A549 (cell line): ENCODE data around the gene ARHGAP22.

Source experiments
- CHD4 ChIP-seq: fragments of 200-600 bp; sonication (generic); IDR thresholded peaks from 2 replicates; pipeline ENCODE4 v1.6.1; 2016; ENCODE audit warnings: antibody characterized with exemption, mild to moderate bottlenecking, borderline replicate concordance
- CTCF ChIP-seq: fragments of >200 bp; sonication (Bioruptor Twin); formaldehyde crosslinking; IDR thresholded peaks from 3 replicates; pipeline ENCODE4 v1.5.1; 2016

GRCh38 chr10:48652344-48652743, 47.5 kb upstream of the ARHGAP22 start:
- no peak for TF ChIP-seq CHD4
- TF ChIP-seq CTCF: no peak
